ENCODE measurements around the gene KCNE4.

The KCNE4 gene

GRCh38 chr2:223051693-223052289 is at the start of gene KCNE4:
Gene KCNE4 (plus strand): TSS chr2:223052190. CDS start chr2:223052831, 641 bp downstream.
- DNase-seq: no peak

GRCh38 chr2:223003191-223003590 is 48.8 kb upstream of the KCNE4 start:
- no peak for DNase-seq

- no peak for DNase-seq
Measured at GRCh38 chr2:223005496-223005895, 46.5 kb upstream of the KCNE4 start.

GRCh38 chr2:223007531-223007930 is 44.5 kb upstream of the KCNE4 start:
- DNase-seq: no peak

- no peak for DNase-seq
Measured at GRCh38 chr2:223008162-223008561, 43.8 kb upstream of the KCNE4 start.

GRCh38 chr2:223008956-223009355 is 43.0 kb upstream of the KCNE4 start:
- DNase-seq: no peak

GRCh38 chr2:223010641-223011040 is 41.3 kb upstream of the KCNE4 start:
- no peak for DNase-seq

GRCh38 chr2:223012291-223012690 is 39.7 kb upstream of the KCNE4 start:
- DNase-seq: no peak

- DNase-seq: no peak
Measured at GRCh38 chr2:223019390-223019930, 32.5 kb upstream of the KCNE4 start.

GRCh38 chr2:223019987-223020717 is 31.8 kb upstream of the KCNE4 start:
- no peak for DNase-seq

- DNase-seq: no peak
Measured at GRCh38 chr2:223020971-223021675, 30.9 kb upstream of the KCNE4 start.

GRCh38 chr2:223026357-223027110 is 25.5 kb upstream of the KCNE4 start:
- DNase-seq: no peak

- no peak for DNase-seq
Measured at GRCh38 chr2:223027442-223027841, 24.5 kb upstream of the KCNE4 start.

GRCh38 chr2:223029287-223029686 is 22.7 kb upstream of the KCNE4 start:
- no peak for DNase-seq

- no peak for DNase-seq
Measured at GRCh38 chr2:223032187-223033142, 19.5 kb upstream of the KCNE4 start.

GRCh38 chr2:223034221-223034975 is 17.6 kb upstream of the KCNE4 start:
- no peak for DNase-seq

GRCh38 chr2:223036790-223037444 is 15.1 kb upstream of the KCNE4 start:
- DNase-seq: no peak

GRCh38 chr2:223037445-223037800 is 14.6 kb upstream of the KCNE4 start:
- DNase-seq: no peak

- DNase-seq: no peak
Measured at GRCh38 chr2:223039618-223040017, 12.4 kb upstream of the KCNE4 start.

- DNase-seq: no peak
Measured at GRCh38 chr2:223040527-223040926, 11.5 kb upstream of the KCNE4 start.
